HCT116 (cell line): ENCODE results near the gene RPH3AL.

Source experiments
- CTCF ChIP-seq, 3 experiments: fragments of 200-600 bp in 1 of 3; sonication (generic) in 1 of 3; IDR thresholded peaks in 2 of 3; conservative IDR thresholded peaks in 1 of 3; 2 replicates each; pipeline ENCODE4 v1.5.1; 2012 to 2017; ENCODE audit warnings: low read depth in 2 of 3, low read length in 2 of 3, antibody characterized with exemption in 1 of 3, borderline replicate concordance in 1 of 3, control low read depth in 1 of 3, mild to moderate bottlenecking in 1 of 3, mixed read lengths in 1 of 3, mixed run types in 1 of 3, moderate library complexity in 1 of 3; ENCODE audit not compliant: insufficient read depth in 1 of 3
- EGR1 ChIP-seq: IDR thresholded peaks from 2 replicates; pipeline ENCODE4 v1.6.1; 2012; ENCODE audit warnings: low read depth
- EZH2 ChIP-seq: fragments of 200-600 bp; sonication (generic); IDR thresholded peaks from 2 replicates; pipeline ENCODE4 v1.6.1; 2017; ENCODE audit warnings: antibody characterized with exemption, mixed run types
- MAX ChIP-seq: IDR thresholded peaks from 2 replicates; pipeline ENCODE4 v1.6.1; 2012
- POLR2A ChIP-seq: IDR thresholded peaks from 2 replicates; pipeline ENCODE4 v1.7.0; 2011; ENCODE audit warnings: borderline replicate concordance; ENCODE audit not compliant: insufficient read depth, insufficient read length; ENCODE audit errors: extremely low read depth
- RAD21 ChIP-seq: IDR thresholded peaks from 2 replicates; pipeline ENCODE4 v1.6.1; 2012; ENCODE audit warnings: low read depth, mild to moderate bottlenecking
- SP1 ChIP-seq: IDR thresholded peaks from 2 replicates; pipeline ENCODE4 v1.6.1; 2012; ENCODE audit warnings: low read depth
- SRF ChIP-seq: IDR thresholded peaks from 2 replicates; pipeline ENCODE4 v1.6.1; 2012; ENCODE audit warnings: low read depth
- YY1 ChIP-seq: IDR thresholded peaks from 2 replicates; pipeline ENCODE4 v1.6.1; 2011; ENCODE audit warnings: low read length, low read depth, moderate library complexity, mild to moderate bottlenecking; ENCODE audit not compliant: insufficient replicate concordance; ENCODE audit errors: extremely low read depth

- no peak for TF ChIP-seq CTCF (IDR thresholded peaks at IDR 0.05 in 2 of 3, conservative IDR thresholded peaks at IDR 0.05 in 1 of 3; ENCODE audit: borderline replicate concordance in 1 of 3, insufficient read depth in 1 of 3, low read depth in 2 of 3, low read length in 2 of 3)
- no peak for TF ChIP-seq SP1
- TF ChIP-seq EGR1: no peak
- TF ChIP-seq POLR2A: no peak
- TF ChIP-seq RAD21: no peak
- TF ChIP-seq YY1: no peak
- TF ChIP-seq EZH2: no peak
- no peak for TF ChIP-seq MAX
- TF ChIP-seq SRF: no peak
These were observed 73.3 kb downstream of the RPH3AL start for GRCh38 chr17:279331-279730.
